Subcutaneous abdominal adipose tissue (tissue), 5 donors: ENCODE measurements around the gene MTPN.

ENCODE experiments used
- H3K27ac ChIP-seq: one replicate; pipeline ENCODE4 v1.7.0; 2013; ENCODE audit warnings: low read depth, mild to moderate bottlenecking, inconsistent platforms, low read length, moderate library complexity
- H3K27me3 ChIP-seq, 5 donors: one replicate each; pipeline ENCODE4 v1.7.0; 2013; ENCODE audit warnings: low read length in 5 of 5, inconsistent platforms in 1 of 5; ENCODE audit not compliant: control insufficient read depth in 5 of 5, insufficient read depth in 4 of 5
- H3K36me3 ChIP-seq, 5 donors: one replicate each; pipeline ENCODE4 v1.7.0; 2013; ENCODE audit warnings: low read length in 5 of 5; ENCODE audit not compliant: control insufficient read depth in 5 of 5, insufficient read depth in 5 of 5
- H3K4me1 ChIP-seq, 5 donors: one replicate each; pipeline ENCODE4 v1.7.0; 2013; ENCODE audit warnings: low read length in 5 of 5, mild to moderate bottlenecking in 3 of 5, moderate library complexity in 1 of 5; ENCODE audit not compliant: control insufficient read depth in 5 of 5, insufficient read depth in 5 of 5
- H3K4me3 ChIP-seq, 5 donors: one replicate each; pipeline ENCODE4 v1.7.0; 2013; ENCODE audit warnings: low read length in 5 of 5, low read depth in 1 of 5
- H3K9ac ChIP-seq, 5 donors: one replicate each; pipeline ENCODE4 v1.7.0; 2013; ENCODE audit warnings: low read length in 5 of 5, mild to moderate bottlenecking in 4 of 5, moderate library complexity in 3 of 5
- H3K9me3 ChIP-seq, 5 donors: one replicate each; pipeline ENCODE4 v1.7.0; 2013; ENCODE audit warnings: low read length in 5 of 5; ENCODE audit not compliant: control insufficient read depth in 5 of 5
- donor health status: healthy.
- donor health status: healthy.
- donor health status: healthy.
- donor health status: healthy.
- donor health status: healthy.

MTPN gene

DNA sequence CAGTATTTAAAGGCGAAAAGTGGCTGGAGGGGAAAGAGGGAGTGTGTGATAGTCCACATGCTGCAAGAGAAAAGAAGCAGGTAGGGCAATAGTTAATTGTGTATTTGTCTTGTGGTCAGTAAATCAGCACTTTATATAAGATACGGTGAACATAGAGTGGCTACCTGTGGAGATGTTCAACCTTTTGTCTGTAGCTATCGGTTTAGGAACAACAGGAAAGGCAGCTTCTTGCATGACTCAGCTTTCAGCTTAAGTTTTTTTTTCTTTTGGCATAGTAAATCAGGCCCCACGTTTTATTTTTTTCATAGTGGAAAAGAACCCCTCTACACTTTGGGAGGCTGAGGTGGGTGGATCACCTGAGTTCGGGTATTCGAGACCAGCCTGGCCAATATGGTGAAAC lies 14.2 kb upstream of the MTPN start:
- H3K36me3 ChIP-seq, result no peaks in the 10 kb centered on the region
- H3K27ac ChIP-seq, result no peak overlapping the region
- no peaks in the 10 kb centered on the region for H3K9me3 ChIP-seq
- no peak overlapping the region for H3K4me3 ChIP-seq
- H3K9ac ChIP-seq, result no peak overlapping the region
- no peaks in the 10 kb centered on the region for H3K4me1 ChIP-seq
- H3K27me3 ChIP-seq, result no peaks in the 10 kb centered on the region

DNA sequence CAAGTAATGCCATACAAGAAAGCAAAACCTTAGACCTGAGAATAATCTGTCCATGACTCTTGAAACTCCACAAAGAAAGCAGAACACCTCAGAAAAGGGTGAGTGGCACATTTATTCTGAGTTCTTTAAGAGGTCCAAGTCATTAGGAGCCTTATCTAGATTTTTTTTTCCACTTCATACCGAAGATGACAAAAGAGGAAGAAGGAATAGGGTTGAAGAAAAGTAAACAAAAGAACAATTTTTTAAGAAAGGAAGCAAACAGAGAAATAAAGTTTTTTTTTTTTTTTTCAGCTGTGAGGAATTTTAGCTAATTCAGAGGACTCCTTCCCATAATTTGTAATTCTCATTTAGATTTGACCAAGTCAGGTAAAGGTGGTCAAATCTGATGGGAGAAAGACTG lies 13.1 kb upstream of the MTPN start:
- Histone ChIP-seq H3K27me3 (no peaks in the 10 kb centered on the region), H3K4me3 (no peak overlapping the region), H3K9ac (no peak overlapping the region), H3K27ac (no peak overlapping the region), H3K9me3 (no peaks in the 10 kb centered on the region), H3K4me1 (no peaks in the 10 kb centered on the region), H3K36me3 (no peaks in the 10 kb centered on the region)

DNA sequence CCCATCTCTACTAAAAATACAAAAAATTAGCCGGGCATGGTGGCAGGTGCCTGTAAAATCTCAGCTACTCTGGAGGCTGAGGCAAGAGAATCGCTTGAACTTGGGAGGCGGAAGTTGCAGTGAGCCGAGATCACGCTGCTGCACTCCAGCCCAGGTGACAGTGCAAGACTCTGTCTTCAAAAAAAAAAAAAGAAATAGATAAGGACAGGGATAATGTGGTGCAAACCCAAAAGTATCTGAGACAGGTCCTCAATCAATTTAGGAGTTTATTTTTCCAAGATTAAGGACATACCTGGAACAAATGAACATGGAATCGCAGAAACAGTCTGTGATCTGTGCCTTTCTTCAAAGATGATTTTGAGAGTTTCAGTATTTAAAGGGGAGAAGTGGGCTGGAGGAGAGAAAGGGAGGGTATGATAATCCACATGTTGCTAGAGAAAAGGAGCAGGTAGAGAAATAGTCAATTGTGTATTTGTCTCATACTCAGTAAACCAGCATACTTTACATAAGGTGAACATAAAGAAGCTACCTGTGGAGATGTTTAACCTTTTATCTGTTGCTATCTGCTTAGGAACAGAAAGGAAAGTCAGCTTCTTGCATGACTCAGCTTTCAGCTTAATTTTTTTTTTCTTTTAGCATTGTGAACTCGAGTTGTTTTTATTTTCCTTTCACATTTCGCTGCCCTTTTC lies 4.9 kb upstream of the MTPN start:
- peaks cover 1 to 28% (median 11%) of the 10 kb centered on the region in 5 donors for H3K4me1 ChIP-seq
- peak overlapping the region; percentile 82 for H3K27ac ChIP-seq
- H3K36me3 ChIP-seq, result no peaks in the 10 kb centered on the region
- H3K27me3 ChIP-seq, result no peaks in the 10 kb centered on the region
- H3K4me3 ChIP-seq, result no peak overlapping the region
- H3K9ac ChIP-seq, result no peak overlapping the region
- H3K9me3 ChIP-seq, result no peaks in the 10 kb centered on the region

DNA sequence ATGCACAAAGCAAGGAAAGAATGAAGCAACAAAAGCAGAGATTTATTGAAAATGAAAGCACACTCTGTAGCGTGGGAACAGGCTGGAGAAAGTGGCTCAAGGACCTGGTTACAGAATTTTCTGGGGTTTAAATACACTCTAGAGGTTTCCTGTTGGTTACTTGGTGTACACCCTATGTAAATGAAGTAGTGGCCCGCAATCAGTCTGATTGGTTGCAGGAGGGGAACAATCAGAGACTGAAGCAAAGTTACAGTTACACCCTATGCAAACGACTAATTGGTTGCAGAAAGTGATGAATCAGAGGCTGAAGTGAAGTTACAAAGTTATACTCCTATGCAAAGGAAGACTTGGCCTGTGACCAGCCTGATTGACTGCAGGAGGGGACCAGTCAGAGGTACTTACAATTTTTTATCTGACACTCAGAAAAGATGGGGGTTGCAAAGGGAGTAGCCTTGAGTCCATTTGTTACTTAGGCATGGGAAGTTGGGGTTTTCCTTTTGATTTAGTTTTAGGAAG lies 3.6 kb upstream of the MTPN start:
- H3K9me3 ChIP-seq, result no peaks in the 10 kb centered on the region
- peak overlapping the region; percentile 82 for H3K27ac ChIP-seq
- no peaks in the 10 kb centered on the region for H3K27me3 ChIP-seq
- H3K9ac ChIP-seq, result peak overlapping the region in 1 of 5 donors; percentile 21
- peak overlapping the region in 4 of 5 donors; percentile 19 to 35 (median 24) for H3K4me3 ChIP-seq
- peaks cover 6 to 39% (median 22%) of the 10 kb centered on the region in 5 donors for H3K4me1 ChIP-seq
- H3K36me3 ChIP-seq, result no peaks in the 10 kb centered on the region

DNA sequence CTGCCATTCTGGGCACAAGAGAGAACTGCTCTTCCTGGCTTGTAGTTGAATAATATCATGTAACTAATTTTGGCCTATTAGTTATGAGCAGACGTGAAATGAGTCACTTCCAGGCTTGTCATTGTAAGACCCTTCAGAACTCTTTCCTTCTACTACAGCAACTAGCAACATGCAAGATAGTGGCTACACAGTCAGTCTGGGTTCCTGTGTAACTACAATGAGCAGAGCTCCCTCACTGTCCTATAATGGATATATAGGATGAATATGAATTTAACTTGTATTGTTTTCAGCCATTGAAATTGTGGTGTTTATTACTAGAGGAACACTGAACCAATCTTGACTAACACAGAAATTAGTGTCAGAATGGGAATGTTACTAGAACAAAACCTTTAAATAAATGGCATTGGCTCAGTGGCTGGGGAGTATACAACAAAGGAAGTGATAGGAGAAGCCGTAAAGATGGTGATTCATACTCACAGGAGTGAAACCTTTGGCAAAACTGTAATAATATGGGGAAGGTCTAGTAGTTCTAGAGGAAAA lies 2.9 kb upstream of the MTPN start:
- H3K9ac ChIP-seq, result no peak overlapping the region
- H3K27me3 ChIP-seq, result no peaks in the 10 kb centered on the region
- H3K27ac ChIP-seq, result peak overlapping the region; percentile 82
- no peaks in the 10 kb centered on the region for H3K9me3 ChIP-seq
- H3K4me1 ChIP-seq, result peaks cover 6 to 45% (median 28%) of the 10 kb centered on the region in 5 donors
- peak overlapping the region in 2 of 5 donors; percentile 20 to 35 for H3K4me3 ChIP-seq
- no peaks in the 10 kb centered on the region for H3K36me3 ChIP-seq

DNA sequence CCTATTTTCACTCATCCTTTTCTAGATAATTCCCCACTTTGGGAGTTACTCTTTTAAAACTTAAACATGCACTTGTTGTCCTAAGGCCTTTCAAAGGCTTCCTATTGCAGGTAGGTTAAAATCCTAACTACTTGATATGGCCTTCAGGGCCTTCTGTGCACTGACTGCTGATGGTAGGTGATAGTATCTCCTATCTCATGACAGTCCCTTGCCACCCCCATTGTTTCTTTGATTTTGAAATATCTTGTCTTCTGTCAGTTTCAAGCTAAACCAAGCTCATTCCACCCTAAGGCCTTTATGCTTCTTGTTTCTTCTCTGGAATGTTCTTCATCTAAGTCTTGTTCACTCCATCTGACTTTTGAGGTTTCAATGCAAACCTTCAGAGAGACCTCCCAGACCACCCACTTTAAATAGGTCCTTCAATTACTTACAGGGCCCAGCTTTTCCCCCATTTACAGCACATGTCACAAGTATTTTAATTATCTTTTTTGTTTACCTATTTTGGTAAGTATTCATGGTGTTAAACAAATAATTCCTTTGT lies 2.4 kb upstream of the MTPN start:
- Histone ChIP-seq H3K27me3 (no peaks in the 10 kb centered on the region), H3K9me3 (no peaks in the 10 kb centered on the region), H3K36me3 (no peaks in the 10 kb centered on the region), H3K4me1 (peaks cover 6 to 50% (median 30%) of the 10 kb centered on the region in 5 donors), H3K9ac (no peak overlapping the region), H3K27ac (peak overlapping the region; percentile 82), H3K4me3 (no peak overlapping the region)

DNA sequence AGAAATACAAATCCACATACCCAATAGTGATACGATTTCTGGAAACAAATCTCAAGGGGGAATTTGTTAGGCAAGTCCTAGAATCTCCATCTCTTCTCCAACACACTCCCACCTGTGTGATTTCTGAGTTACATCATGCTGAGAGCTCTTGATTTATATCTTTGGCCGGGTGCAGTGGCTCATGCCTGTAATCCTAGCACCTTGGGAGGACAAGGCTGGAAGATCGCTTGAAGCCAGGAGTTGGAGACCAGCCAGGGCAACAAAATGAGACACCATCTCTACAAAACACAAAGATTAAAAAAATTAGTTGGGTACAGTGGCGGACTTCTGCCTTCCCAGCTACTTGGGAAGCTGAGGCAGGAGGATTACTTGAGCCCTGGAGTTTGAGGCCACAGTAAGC lies 1.5 kb upstream of the MTPN start:
- no peaks in the 10 kb centered on the region for H3K36me3 ChIP-seq
- H3K4me3 ChIP-seq, result no peak overlapping the region
- H3K27ac ChIP-seq, result peak overlapping the region; percentile 82
- no peaks in the 10 kb centered on the region for H3K27me3 ChIP-seq
- H3K9ac ChIP-seq, result no peak overlapping the region
- H3K9me3 ChIP-seq, result no peaks in the 10 kb centered on the region
- H3K4me1 ChIP-seq, result peaks cover 6 to 55% (median 34%) of the 10 kb centered on the region in 5 donors

DNA sequence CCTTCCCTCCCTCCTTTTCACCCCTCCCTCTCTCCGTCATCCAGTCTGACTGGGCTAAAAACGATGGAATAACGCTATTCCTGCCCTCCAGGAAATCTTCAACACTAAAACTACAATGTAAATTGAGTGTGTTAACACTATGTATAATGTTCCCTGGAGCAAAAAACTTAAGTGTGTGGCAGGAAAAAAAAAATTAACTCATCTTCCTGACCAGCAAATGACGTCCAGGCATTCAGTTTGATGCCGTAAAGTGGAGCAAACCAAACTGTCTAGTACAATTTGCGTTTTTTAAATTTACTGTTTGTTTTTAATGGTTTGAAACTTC lies 545 bp upstream of the MTPN start:
- Histone ChIP-seq H3K27me3 (no peaks in the 10 kb centered on the region), H3K9ac (peak overlapping the region in 3 of 5 donors; percentile 64 to 93 (median 92)), H3K4me3 (peak overlapping the region; percentile 89 to 99 (median 97)), H3K9me3 (no peaks in the 10 kb centered on the region), H3K27ac (peak overlapping the region; percentile 71), H3K36me3 (peaks cover 0 to 2% (median 0%) of the 10 kb centered on the region in 5 donors), H3K4me1 (peaks cover 6 to 61% (median 34%) of the 10 kb centered on the region in 5 donors)

DNA sequence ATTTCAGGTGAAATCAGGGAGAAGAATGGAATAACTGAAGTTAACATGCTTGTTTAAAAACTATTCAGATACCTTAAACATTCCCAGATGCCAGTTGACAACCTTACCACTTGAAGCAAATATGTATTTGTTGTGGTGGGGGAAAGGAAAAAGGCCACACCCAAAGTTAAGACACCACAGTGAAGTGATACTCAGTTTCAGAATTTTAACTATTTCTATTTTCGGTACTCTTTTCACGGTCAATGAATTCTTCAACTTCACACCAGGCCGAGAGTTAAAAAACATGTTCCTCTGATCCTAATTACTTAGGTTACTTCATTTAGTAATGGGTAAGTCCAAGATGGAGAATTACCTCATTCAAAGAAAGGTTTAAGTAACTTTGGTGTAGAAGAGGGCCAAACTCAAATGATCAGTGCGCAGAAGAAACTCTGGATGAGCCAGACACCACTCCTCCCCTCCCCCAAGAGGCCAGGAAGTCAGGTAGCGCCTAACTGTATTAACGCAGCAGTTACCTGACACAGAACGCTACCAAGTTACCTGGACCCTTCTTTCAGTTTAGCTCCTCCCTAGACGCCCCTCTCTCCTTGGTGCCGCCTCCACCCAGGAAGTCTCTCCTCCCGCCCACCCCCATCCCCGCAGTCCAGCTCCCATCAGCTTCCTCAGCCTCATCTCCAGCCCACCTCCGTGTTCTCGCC lies 700 bp downstream of the MTPN start:
- peaks cover 6 to 58% (median 30%) of the 10 kb centered on the region in 5 donors for H3K4me1 ChIP-seq
- no peaks in the 10 kb centered on the region for H3K27me3 ChIP-seq
- H3K27ac ChIP-seq, result peak overlapping the region; percentile 71
- peak overlapping the region; percentile 82 to 95 (median 92) for H3K9ac ChIP-seq
- peak overlapping the region; percentile 89 to 99 (median 97) for H3K4me3 ChIP-seq
- peaks cover 0 to 2% (median 0%) of the 10 kb centered on the region in 5 donors for H3K36me3 ChIP-seq
- H3K9me3 ChIP-seq, result no peaks in the 10 kb centered on the region

DNA sequence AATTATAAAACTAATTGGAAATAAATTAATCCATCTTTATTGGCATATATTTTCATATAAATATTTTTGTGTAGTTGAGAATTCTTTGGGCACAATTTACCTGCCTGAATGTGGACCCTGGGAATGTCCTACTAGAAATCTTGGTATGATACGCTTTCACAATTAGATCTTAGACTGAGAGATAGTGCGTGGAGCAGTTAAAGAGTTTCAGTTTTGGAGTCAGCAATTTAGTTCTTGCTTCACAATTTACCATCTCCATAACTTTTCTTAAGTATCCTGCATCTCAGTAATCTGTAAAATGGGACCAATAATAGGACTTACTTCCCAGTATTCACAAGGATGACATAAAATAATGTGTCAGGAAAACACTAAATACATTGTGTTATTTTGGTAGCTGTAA lies 2.0 kb downstream of the MTPN start:
- peak overlapping the region in 2 of 5 donors; percentile 7 to 89 for H3K4me3 ChIP-seq
- H3K4me1 ChIP-seq, result peaks cover 6 to 51% (median 29%) of the 10 kb centered on the region in 5 donors
- no peaks in the 10 kb centered on the region for H3K9me3 ChIP-seq
- H3K27me3 ChIP-seq, result no peaks in the 10 kb centered on the region
- no peak overlapping the region for H3K9ac ChIP-seq
- peaks cover 0 to 9% (median 0%) of the 10 kb centered on the region in 5 donors for H3K36me3 ChIP-seq
- H3K27ac ChIP-seq, result no peak overlapping the region
